GM10266 (cell line): ENCODE measurements around the gene CFAP92.

Experiments
- DNase-seq: peaks from one replicate; pipeline ENCODE4 v3.0.0; 2012; ENCODE audit errors: extremely low spot score
- TF ChIP-seq, protein P1 (sequence below): IDR thresholded peaks from 2 replicates; pipeline ENCODE4 v1.5.1; 2012; ENCODE audit warnings: mild to moderate bottlenecking, low read depth; ENCODE audit not compliant: control insufficient read depth, insufficient read depth; ENCODE audit errors: missing control alignments

The CFAP92 gene

DNA sequence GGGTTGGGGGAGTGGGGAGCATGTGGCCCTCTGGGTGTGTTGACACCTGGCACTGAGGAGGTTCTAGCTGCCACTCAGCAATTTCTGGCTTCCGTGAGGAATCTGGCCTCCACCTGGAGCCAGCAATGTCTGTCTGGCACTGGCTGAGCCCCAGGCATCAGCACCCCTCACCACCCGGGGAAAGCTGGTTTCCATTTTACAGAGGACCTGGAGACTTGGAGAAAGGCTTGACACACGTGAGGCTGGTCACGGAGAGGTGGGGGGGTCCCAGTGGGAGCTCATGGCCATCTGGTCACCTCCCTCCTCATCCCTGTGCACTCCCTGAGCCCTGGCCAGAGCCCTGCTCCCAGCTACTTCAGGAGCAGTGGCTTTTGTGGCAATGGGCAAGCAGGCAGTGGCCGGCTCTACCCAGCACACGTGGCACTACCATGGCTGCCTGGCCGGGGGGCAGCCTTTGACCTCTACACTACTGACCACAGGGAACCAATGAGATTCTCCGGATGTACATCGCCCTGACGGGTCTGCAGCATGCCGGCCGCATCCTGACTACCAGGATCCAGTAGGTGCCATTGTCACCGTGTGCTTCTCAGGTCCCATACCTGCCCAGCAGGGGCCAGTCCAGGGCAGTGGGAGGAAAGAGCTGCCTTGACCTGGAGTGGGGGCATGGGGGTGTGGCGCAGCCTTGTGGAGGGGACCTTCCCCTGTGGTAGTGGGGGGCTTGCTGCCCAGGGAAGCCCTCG, 86.0 kb downstream of the CFAP92 start:
- no peak for DNase-seq
- TF ChIP-seq, protein P1, sequence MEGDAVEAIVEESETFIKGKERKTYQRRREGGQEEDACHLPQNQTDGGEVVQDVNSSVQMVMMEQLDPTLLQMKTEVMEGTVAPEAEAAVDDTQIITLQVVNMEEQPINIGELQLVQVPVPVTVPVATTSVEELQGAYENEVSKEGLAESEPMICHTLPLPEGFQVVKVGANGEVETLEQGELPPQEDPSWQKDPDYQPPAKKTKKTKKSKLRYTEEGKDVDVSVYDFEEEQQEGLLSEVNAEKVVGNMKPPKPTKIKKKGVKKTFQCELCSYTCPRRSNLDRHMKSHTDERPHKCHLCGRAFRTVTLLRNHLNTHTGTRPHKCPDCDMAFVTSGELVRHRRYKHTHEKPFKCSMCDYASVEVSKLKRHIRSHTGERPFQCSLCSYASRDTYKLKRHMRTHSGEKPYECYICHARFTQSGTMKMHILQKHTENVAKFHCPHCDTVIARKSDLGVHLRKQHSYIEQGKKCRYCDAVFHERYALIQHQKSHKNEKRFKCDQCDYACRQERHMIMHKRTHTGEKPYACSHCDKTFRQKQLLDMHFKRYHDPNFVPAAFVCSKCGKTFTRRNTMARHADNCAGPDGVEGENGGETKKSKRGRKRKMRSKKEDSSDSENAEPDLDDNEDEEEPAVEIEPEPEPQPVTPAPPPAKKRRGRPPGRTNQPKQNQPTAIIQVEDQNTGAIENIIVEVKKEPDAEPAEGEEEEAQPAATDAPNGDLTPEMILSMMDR = no peak

DNA sequence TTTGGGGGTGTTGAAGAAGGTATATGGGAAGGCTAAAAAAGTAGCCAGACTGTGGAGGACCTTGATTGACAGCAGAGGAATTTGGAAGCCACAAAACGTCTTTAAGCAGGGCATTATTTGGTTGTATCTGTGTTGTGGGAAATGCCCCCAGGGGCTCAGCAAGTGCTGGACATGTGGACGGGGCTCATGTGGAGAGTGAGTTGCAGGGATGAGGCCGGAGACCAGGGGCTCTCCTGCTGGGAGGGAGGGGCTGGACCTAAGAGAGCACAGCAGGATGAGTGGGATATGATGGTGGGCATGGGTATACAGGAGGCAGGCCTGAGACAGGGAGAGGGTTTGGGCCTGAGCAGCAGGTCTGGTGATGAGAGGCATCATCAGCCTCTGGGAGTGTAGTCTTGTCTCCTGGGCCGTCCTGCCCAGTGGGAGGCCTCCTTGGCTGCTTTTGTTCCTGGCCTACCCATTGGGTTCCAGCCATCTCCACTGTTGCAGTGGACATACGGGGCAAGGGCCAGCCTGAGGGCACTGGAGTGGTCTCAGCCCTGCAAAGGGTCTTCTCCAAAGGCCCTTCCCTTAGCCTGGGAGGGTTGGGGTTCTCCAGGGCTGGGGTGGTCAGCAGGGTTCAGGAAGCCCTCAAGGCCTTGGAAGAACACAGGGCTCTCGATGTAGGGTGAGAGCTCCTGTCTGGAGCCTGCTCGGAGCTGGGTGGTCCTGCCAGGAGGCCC, 86.9 kb downstream of the CFAP92 start:
- no peak for DNase-seq
- TF ChIP-seq, protein P1 = no peak

- DNase-seq = no peak
- TF ChIP-seq, protein P1 = no peak
Measured at GRCh38 chr3:128906031-128906803, 87.7 kb downstream of the CFAP92 start.

DNA sequence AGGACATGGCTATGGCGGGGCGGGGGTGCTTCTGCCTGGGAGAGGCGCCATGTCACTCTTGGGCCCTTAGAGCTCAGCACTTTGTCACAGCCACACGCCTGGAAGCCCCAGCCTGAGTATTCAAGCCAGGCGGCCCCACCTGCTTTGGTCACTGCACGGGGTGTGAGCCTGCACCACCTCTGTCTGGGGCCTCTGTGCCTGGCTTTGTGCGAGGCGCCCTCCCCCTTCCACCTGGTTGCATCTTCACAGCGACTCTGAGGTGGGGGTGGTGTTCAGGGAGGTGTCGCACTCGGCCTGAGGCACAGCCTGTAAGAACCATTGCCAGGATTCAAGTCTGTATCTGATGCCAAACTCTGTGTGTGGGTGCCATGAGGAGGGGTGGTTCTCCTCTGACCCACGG, 90.4 kb downstream of the CFAP92 start:
- no peak for DNase-seq
- TF ChIP-seq, protein P1 = no peak

DNA sequence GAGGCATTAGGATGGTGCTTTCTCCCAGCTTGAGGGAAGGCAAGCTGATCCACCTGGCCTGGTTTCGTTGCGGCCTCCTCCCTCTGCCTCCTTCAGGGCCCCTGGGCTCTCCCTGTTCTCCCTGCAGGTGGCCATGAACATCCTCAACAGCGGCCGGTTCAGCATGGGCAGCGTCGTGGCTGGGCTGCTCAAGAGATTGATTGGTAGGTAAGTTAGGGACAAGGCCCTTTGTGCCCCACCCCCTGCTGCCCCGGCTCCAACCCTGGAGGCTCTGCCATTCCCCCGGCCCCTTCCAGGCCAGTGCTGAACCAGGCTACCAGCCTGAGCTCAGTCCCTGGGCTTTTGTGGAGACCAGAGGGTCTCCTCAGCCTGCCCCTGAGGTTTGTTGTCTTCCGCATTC, 91.5 kb downstream of the CFAP92 start:
- DNase-seq = no peak
- TF ChIP-seq, protein P1 = no peak

GRCh38 chr3:128895843-128896697, 97.8 kb downstream of the CFAP92 start:
- no peak for DNase-seq
- TF ChIP-seq, protein P1 = no peak
